GM12873 (cell line): Measurements from ENCODE around the gene GEMIN5.

Source experiments
- TF ChIP-seq, protein P1 (sequence below): IDR thresholded peaks from 2 replicates; pipeline ENCODE4 v1.5.1; 2012; ENCODE audit warnings: low read depth, mild to moderate bottlenecking, moderate library complexity, low read length, control low read depth; ENCODE audit not compliant: insufficient read depth; ENCODE audit errors: missing control alignments

Gene GEMIN5

DNA sequence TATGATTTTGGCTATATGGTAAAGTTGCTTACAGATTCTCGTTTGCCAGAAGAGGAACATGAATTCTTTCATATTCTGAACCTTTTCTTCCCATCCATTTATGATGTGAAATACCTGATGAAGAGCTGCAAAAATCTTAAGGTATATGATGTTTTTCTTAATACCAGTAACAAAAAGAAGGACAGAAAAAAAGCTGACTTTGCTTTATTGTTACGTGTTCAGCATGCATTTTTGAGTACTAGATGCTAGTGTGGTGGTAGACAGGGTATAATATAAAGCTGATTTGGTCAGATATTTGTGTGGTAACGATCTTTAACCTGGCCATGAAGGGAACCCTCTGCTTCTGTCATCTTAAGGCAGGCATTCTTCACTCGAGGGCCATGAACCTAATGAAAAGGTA lies 66.3 kb downstream of the GEMIN5 start:
- TF ChIP-seq, protein P1, sequence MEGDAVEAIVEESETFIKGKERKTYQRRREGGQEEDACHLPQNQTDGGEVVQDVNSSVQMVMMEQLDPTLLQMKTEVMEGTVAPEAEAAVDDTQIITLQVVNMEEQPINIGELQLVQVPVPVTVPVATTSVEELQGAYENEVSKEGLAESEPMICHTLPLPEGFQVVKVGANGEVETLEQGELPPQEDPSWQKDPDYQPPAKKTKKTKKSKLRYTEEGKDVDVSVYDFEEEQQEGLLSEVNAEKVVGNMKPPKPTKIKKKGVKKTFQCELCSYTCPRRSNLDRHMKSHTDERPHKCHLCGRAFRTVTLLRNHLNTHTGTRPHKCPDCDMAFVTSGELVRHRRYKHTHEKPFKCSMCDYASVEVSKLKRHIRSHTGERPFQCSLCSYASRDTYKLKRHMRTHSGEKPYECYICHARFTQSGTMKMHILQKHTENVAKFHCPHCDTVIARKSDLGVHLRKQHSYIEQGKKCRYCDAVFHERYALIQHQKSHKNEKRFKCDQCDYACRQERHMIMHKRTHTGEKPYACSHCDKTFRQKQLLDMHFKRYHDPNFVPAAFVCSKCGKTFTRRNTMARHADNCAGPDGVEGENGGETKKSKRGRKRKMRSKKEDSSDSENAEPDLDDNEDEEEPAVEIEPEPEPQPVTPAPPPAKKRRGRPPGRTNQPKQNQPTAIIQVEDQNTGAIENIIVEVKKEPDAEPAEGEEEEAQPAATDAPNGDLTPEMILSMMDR = no peak

GRCh38 chr5:154868702-154869101 lies 69.3 kb downstream of the GEMIN5 start:
- TF ChIP-seq, protein P1 = no peak

DNA sequence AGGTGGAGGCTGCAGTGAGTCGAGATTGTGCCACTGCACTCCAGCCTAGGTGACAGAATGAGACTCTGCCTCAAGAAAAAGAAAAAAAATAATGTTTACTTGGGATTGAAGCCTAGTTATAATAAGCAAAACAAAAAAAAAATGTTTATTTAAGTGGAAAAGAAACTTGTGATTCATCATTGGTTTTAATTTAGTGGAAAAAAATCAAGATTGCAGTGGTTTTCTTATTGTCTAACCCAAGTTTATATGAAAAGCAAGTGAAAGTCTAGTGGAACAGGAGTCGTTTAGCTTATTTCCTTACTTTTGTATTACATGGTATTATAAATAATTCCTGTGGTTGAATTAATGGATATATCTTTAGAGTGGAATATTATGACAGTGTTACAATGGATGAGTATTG lies 71.2 kb downstream of the GEMIN5 start:
- TF ChIP-seq, protein P1 = no peak

- TF ChIP-seq, protein P1 = no peak
These were observed 72.4 kb downstream of the GEMIN5 start for GRCh38 chr5:154865466-154866184.

GRCh38 chr5:154863291-154864080 lies 74.5 kb downstream of the GEMIN5 start:
- TF ChIP-seq, protein P1 = no peak

DNA sequence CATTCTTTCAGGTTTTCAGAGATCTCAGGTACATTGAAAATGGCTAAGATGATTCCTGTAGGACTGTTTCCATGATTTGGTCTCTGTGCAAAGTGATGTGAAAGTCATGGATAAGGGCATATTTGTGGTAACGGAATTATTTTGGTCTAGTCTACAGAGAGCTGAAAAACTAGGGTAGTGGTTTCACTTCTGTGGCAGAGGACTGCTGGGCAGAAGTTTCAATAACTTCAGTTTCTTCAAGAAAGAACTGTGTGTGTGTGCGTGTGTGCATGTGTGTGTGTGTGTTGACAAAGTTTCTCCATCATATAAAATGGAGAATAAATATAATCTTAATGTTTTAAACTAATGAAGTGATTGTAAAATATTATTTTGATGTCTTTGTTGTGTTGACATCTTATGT lies 75.2 kb downstream of the GEMIN5 start:
- TF ChIP-seq, protein P1 = no peak

- TF ChIP-seq, protein P1 = no peak
These were observed 76.1 kb downstream of the GEMIN5 start for GRCh38 chr5:154861946-154862345.
